PC-9 (cell line): Measurements from ENCODE around the gene DAPK1. TPM values are rescaled to one million over a fixed set of nuclear protein-coding genes. Genes with fewer than 3 reads are reported as not detected.

Experiments
- BruUV-seq: library from RNA; stranded (reverse); fragments of 400-500 nt; replicated peaks from 2 replicates; lab custom pipeline; 2021; lab: Mats Ljungman, UMichigan
- CTCF ChIA-PET: fragments of 300-600 bp; sonication (Branson Sonifier 250); formaldehyde crosslinking; loops from one replicate; lab custom pipeline; 2022; ENCODE audit warnings: antibody characterized with exemption; lab: Charles Lee
- POLR2A ChIA-PET: fragments of 300-600 bp; sonication (Branson Sonifier 250); formaldehyde crosslinking; loops from one replicate; lab custom pipeline; 2022; ENCODE audit warnings: antibody characterized with exemption; ENCODE audit not compliant: unreplicated experiment; lab: Charles Lee
- DNase-seq, 2 experiments: peaks; one replicate each; pipeline versions ENCODE4 v3.0.0 to v3.0.0-alpha.2; 2015 to 2022; ENCODE audit warnings: mixed read lengths in 1 of 2
- H2AFZ ChIP-seq: fragments of 200-600 bp; sonication (generic); 2 replicates; pipeline ENCODE4 v1.8.1; 2017; ENCODE audit warnings: antibody characterized with exemption
- H3F3A ChIP-seq: fragments of 200-600 bp; sonication (generic); 2 replicates; pipeline ENCODE4 v1.8.1; 2017; ENCODE audit warnings: antibody characterized with exemption, mild to moderate bottlenecking, low read depth; ENCODE audit not compliant: insufficient read depth
- H3K27ac ChIP-seq: fragments of 200-600 bp; sonication (generic); 2 replicates; pipeline ENCODE4 v1.6.1; 2016; ENCODE audit warnings: mixed run types
- H3K27me3 ChIP-seq: fragments of 200-600 bp; sonication (generic); 2 replicates; pipeline ENCODE4 v1.6.1; 2016; ENCODE audit warnings: low read depth, mixed run types; ENCODE audit not compliant: insufficient read depth
- H3K36me3 ChIP-seq: fragments of 200-600 bp; sonication (generic); 2 replicates; pipeline ENCODE4 v1.6.1; 2016; ENCODE audit warnings: low read depth, mixed run types
- H3K4me1 ChIP-seq: fragments of 200-600 bp; sonication (generic); replicated peaks from 2 replicates; pipeline ENCODE4 v1.6.1; 2016; ENCODE audit warnings: mixed run types; ENCODE audit not compliant: insufficient read depth
- H3K4me2 ChIP-seq: fragments of 200-600 bp; sonication (generic); 2 replicates; pipeline ENCODE4 v1.6.1; 2017; ENCODE audit warnings: mixed run types
- H3K4me3 ChIP-seq: fragments of 200-600 bp; sonication (generic); 2 replicates; pipeline ENCODE4 v1.6.1; 2016; ENCODE audit warnings: mixed run types
- H3K79me2 ChIP-seq: fragments of 200-600 bp; sonication (generic); 2 replicates; pipeline ENCODE4 v1.6.1; 2017; ENCODE audit warnings: low read depth, mixed run types
- H3K9me2 ChIP-seq: fragments of 200-600 bp; sonication (generic); 2 replicates; pipeline ENCODE4 v1.8.1; 2017; ENCODE audit warnings: mild to moderate bottlenecking; ENCODE audit not compliant: insufficient read depth
- H3K9me3 ChIP-seq: fragments of 200-600 bp; sonication (generic); 2 replicates; pipeline ENCODE4 v1.8.1; 2016; ENCODE audit warnings: low read depth; ENCODE audit not compliant: insufficient read depth
- H4K20me1 ChIP-seq: fragments of 200-600 bp; sonication (generic); 2 replicates; pipeline ENCODE4 v1.8.1; 2017; ENCODE audit not compliant: insufficient read depth
- CTCF ChIP-seq: fragments of 200-600 bp; sonication (generic); conservative IDR thresholded peaks from 2 replicates; pipeline ENCODE4 v1.6.1; 2017; ENCODE audit warnings: mixed run types, antibody characterized with exemption, mild to moderate bottlenecking, moderate library complexity
- EZH2 ChIP-seq: fragments of 200-600 bp; sonication (generic); IDR thresholded peaks from 2 replicates; pipeline ENCODE4 v1.8.0; 2017; ENCODE audit warnings: antibody characterized with exemption, low read depth
- intact Hi-C: fragments of 100-400 bp; cut with micrococcal nuclease; formaldehyde crosslinking; loops from one replicate; pipeline ENCODE4 v1.10.0; 2022; ENCODE audit not compliant: unreplicated experiment
- total RNA-seq: library from RNA; stranded (reverse); gene quantifications from 2 replicates; pipeline ENCODE4 v1.2.3, GENCODE V29; 2021

The DAPK1 gene
- total RNA-seq, 1 experiment from 2014 or later, result 100 TPM

DNA sequence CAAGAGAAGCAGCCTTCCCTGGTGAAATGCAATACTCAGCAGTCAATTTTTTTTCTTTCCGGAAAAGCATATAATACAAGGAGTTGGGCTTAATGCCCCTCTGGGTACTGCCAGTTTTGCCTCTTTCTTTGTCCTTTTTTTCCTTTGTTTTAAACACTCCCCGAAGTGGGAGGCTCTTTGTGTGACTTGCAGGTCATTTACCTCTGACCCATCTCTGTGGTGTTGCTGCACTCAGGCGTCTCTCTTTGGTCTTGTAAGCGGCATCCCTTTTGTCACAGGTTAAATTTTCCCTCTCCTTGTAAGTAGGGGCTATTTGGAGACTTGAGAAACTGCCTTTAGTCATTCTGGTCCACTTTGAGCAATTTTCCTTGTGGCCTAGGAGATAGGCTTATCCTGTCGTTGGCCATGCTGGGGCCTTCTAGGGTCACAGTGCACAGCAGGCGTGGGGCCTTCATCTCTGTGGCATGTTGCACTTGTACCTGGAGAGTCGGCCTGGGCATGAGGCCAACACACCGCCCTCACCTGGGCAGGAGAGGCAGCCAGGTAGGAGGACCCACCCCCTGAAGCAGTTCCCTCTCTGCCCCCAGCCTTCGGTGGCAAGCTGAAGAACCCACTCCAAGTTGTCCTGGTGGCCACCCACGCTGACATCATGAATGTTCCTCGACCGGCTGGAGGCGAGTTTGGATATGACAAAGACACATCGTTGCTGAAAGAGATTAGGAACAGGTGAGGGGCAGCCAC, 200.6 kb downstream of the DAPK1 start:
- Histone ChIP-seq H3K9me2 (no peaks in the 10 kb centered on the region), H3K4me2 (no peak overlapping the region), H2AFZ (no peak overlapping the region), H3K79me2 (no peaks in the 10 kb centered on the region), H3K4me3 (no peak overlapping the region), H3K36me3 (peaks cover 16% of the 10 kb centered on the region), H3K27me3 (no peaks in the 10 kb centered on the region), H4K20me1 (no peaks in the 10 kb centered on the region), H3F3A (peaks cover 10% of the 10 kb centered on the region; the same call in 1 of the 2 replicates), H3K9me3 (no peaks in the 10 kb centered on the region), H3K4me1 (peaks cover 17% of the 10 kb centered on the region), H3K27ac (no peak overlapping the region)
- intact Hi-C loops, result no loop called here
- no peak for DNase-seq
- BruUV-seq, result no TSS peak
- CTCF ChIA-PET, result no interaction called here
- POLR2A ChIA-PET, result no interaction called here
- TF ChIP-seq CTCF (no peak), EZH2 (no peak)

DNA sequence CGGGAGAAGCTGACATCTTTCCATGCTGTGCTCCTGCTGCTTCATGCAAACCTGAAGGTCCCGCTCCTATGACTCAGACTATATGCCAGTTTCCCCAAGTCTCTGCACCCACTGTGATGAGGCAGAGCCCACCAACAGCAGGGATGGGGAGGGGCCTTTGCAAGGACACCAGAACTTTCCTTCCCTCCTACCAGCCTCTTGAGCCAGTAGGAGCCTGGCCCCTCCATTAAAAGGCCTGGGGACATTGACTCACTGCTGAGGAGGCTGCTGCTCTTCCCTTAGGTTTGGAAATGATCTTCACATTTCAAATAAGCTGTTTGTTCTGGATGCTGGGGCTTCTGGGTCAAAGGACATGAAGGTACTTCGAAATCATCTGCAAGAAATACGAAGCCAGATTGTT, 202.2 kb downstream of the DAPK1 start:
- Histone ChIP-seq H3K9me3 (no peaks in the 10 kb centered on the region), H3F3A (peaks cover 20% of the 10 kb centered on the region; the same call in 1 of the 2 replicates), H3K4me2 (no peak overlapping the region), H3K4me3 (no peak overlapping the region), H3K79me2 (no peaks in the 10 kb centered on the region), H3K4me1 (peaks cover 33% of the 10 kb centered on the region), H3K27ac (no peak overlapping the region), H3K9me2 (no peaks in the 10 kb centered on the region), H3K27me3 (no peaks in the 10 kb centered on the region), H3K36me3 (peaks cover 11% of the 10 kb centered on the region), H2AFZ (no peak overlapping the region), H4K20me1 (no peaks in the 10 kb centered on the region)
- ChIA-PET CTCF (no interaction called here), POLR2A (no interaction called here)
- no peak for TF ChIP-seq CTCF
- TF ChIP-seq EZH2, result no peak
- DNase-seq, result no peak
- intact Hi-C loops, result no loop called here
- BruUV-seq, result no TSS peak

- Histone ChIP-seq H4K20me1 (no peaks in the 10 kb centered on the region), H3K27me3 (no peaks in the 10 kb centered on the region), H3K4me2 (no peak overlapping the region), H3K36me3 (peaks cover 11% of the 10 kb centered on the region), H3K79me2 (no peaks in the 10 kb centered on the region), H3K4me1 (peaks cover 34% of the 10 kb centered on the region), H2AFZ (no peak overlapping the region), H3K9me2 (no peaks in the 10 kb centered on the region), H3K27ac (no peak overlapping the region), H3F3A (peaks cover 21% of the 10 kb centered on the region; the same call in 1 of the 2 replicates), H3K4me3 (no peak overlapping the region), H3K9me3 (no peaks in the 10 kb centered on the region)
- TF ChIP-seq EZH2 (no peak), CTCF (no peak)
- no TSS peak for BruUV-seq
- DNase-seq, result no peak
- intact Hi-C loops, result no loop called here
- POLR2A ChIA-PET, result no interaction called here
- CTCF ChIA-PET, result interaction anchor here (0.7 kb wide), 1 partner anchor 86 kb away, joined by 3 read pairs; no protein-coding TSS in a partner anchor
Observed at GRCh38 chr9:87701491-87701890, 203.8 kb downstream of the DAPK1 start.
